ENCODE results near the gene NCOA5.
A peak's percentile ranks its signal among the peaks of the same experiment; 100 is the strongest.

The NCOA5 gene

DNA sequence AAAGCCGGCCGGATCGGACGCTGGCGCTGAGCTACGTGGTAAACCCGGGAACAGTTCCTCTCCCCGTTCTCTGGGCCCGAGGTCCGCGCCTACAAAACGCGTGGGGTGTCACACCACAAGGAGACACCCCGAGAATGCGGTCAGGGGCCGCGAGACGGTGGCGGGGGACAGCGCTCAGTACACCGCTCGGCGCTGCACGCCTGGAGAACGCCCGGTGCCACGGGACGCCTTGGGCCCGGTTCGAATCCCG lies 670 bp downstream of the NCOA5 start:
- DNase-seq (ENCODE audit: low read depth): peak; percentile 14

GRCh38 chr20:46088409-46089166 lies 1.2 kb downstream of the NCOA5 start:
- peak; percentile 42 for DNase-seq (ENCODE audit: low read depth)

DNA sequence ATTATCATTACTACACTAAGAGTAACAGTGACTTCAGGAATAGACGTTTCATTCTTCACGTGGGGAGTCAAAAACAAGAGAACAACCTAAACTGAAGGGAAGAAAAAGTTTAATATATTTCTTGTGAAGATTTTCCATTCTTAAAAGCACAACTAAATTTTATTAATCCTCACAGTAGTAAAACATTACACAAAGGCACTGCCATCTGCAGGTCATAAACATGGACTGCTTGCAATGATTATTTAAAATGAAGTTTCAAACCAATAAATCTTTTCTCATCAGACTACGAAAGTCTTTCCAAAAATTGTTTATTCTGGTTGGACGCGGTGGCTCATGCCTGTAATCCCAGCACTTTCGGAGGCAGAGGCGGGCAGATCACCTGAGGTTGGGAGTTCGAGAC lies 2.6 kb downstream of the NCOA5 start:
- peak; percentile 25 for DNase-seq (ENCODE audit: low read depth)

DNA sequence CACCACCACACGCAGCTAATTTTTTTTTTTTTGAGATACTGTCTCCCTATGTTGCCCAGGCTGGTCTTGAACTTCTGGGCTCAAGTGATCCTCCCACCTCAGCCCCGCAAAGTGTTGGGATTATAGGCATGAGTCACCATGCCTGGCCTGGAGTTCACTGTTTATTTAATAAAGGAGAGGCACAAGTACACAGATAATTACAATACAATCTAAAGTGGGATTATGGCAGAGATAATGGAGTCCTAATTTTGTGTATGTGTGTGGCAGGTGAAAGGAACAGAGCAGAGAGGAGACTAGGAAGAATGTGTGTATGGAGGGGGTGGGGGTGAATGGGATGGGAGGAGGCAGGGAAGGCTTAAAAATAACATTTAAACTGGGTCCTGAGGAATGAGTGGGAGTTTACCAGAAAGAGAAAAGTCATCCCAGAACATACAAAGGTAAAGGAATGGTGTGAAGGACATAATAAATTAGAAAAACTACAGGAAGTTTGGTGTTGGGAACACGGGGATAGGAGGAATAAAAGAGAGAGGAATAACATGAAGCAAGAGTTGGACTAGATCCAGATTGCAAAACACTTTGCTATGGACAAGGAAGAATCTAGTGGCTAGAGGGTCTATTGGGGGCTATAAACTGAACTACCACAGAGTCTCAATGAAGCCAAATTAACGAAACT lies 4.4 kb downstream of the NCOA5 start:
- peak; percentile 81 for DNase-seq (ENCODE audit: low read depth)

DNA sequence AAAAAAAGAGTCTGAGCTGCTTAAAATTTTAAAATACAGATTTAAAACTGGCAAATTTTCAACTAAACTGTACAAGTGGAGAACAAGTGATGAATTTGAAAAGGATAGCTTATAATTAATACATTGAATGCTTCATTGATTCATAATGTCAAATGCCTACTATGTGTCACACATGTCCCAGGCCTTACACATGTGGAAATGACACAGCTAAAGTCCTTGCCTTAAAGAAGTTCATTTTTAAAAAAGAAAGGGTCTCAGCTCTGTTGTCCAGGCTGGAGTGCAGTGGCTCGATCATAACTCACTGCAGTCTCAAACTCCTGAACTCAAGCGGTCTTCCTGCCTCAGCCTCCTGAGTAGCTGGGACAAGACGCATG lies 5.0 kb downstream of the NCOA5 start:
- no peak for DNase-seq (ENCODE audit: low read depth)

DNA sequence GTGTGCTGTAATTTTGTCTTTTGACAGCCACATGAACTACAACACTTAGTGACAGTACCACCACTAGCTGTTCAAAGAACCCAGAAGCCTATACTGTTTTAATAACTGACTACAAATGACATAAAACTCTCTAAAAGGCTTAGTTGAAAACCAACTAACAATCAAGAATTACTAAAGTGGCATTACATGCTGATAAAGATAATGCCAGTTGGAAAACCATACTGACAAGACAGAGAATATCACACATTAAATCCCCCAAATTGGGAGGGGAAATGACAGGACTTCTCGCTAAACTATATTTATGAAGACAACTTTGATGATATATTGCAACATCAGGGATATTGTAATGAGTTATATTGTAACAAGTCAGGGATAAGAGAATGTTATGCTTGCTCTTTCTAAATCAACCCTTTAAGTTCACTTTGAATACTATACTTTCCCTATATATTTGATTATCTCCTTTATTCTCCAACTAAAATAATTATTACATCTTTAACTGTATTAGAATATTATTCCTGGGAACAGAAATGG lies 6.2 kb downstream of the NCOA5 start:
- DNase-seq (ENCODE audit: low read depth): no peak

- DNase-seq (ENCODE audit: low read depth): peak; percentile 61
Measured at GRCh38 chr20:46083101-46083500, 6.7 kb downstream of the NCOA5 start.

DNA sequence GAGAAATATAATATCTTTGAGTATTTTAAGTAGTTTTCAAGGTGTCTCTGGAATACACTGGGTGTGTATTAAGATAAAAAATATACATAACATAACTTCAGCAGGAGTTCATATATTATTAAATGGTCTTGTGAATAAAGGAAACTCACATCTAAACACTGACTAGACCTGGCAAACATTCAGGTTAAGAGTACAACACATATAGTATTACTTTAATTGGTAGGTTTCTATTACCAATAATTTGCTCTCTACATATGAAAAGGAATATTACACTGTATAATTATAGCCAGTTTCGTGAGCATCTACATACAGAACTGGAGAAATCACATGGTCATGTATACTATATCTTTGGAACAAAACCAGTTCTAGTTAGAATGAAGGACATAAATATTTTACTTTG lies 8.7 kb downstream of the NCOA5 start:
- no peak for DNase-seq (ENCODE audit: low read depth)

DNA sequence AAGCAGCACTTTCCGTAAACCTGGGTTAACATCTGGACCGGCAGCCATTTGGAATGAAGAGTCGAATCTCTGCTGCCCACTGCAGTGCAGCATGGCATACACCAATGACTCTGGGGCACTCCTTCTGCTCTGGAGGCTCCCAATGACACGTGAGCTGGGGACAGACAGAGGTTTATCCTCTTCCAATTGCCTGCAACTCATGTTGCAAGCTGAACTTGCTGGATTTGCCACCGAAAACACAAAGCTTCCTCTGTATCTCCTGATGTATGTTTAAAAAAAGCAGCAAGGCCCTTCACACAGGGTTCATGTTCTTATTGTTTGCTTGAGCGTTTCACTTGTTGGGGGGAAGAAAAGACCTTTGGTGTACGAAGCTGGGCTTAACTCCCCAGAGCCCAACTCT lies 10.8 kb downstream of the NCOA5 start:
- no peak for DNase-seq (ENCODE audit: low read depth)

DNA sequence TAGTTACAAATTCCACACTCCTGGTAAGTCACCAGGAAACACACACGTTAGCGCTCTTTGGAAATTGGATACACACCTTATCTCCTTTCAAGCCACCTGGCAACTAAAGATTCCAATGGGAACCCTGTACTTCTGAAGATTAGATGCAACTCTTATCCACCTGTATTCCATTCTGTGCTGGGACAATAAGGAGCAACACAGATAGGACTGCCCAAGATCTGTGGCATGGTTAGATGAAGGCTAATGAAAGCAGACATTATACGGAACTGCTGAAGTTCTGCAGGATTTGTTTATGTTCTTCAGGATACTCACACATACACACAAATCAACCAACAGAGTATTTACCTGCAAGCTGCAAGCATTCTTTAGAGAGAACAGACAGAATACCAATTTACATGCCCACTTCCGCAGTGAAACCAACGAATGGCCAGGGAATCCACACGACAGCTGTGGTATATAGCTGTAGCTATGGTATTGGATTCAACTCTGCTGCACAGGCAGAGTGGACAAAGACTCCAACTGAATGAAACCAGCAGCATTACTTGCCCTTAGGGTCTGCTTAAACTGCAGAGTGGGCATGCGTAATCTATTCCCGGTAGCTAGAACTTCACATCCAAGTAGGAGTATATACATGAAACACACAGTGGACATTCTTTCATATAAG lies 12.0 kb downstream of the NCOA5 start:
- DNase-seq (ENCODE audit: low read depth): no peak

- DNase-seq (ENCODE audit: low read depth): no peak
Measured at GRCh38 chr20:46076806-46077205, 13.0 kb downstream of the NCOA5 start.

DNA sequence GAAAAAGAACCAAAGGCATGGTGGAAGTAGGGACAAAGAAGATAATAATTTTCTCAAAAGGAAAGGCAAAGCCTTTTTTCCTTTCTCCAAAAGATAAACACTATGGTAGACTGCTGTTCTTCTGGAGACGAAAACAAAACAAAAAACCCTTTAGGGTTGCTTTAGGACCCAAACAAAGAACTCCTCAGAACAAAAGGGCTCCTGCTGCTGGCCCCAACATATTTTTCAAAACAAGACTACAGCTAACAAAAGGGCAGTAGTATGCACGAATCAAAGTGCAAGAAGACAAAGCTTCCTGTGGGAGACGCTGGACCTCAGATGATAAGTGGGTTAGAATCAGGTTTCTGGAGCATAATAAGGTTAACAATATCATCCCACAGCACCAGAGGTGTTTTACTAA lies 15.8 kb downstream of the NCOA5 start:
- no peak for DNase-seq (ENCODE audit: low read depth)

DNA sequence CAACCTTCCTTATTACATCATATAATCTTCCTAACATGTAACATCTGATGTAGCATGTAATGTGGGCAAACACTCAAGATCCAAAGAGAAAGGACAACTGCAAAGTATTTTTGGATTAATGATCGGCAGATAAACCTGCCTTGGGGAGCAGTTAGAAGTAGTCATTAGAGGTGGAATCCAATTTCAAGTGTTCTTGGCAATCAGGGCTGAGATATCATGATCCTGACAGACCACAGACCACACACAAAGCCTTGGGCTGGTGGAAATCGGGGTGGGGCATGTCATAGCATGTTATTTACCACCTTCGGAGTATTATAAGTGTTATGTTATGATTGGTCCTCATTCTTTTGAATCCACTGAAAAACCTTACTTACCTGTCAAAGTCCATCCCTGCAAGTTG lies 16.3 kb downstream of the NCOA5 start:
- no peak for DNase-seq (ENCODE audit: low read depth)

GRCh38 chr20:46073024-46073423 lies 16.7 kb downstream of the NCOA5 start:
- no peak for DNase-seq (ENCODE audit: low read depth)

GRCh38 chr20:46071573-46071972 lies 18.2 kb downstream of the NCOA5 start:
- DNase-seq (ENCODE audit: low read depth): peak; percentile 32

GRCh38 chr20:46070215-46070900 lies 19.4 kb downstream of the NCOA5 start:
- DNase-seq (ENCODE audit: low read depth): peak; percentile 92

DNA sequence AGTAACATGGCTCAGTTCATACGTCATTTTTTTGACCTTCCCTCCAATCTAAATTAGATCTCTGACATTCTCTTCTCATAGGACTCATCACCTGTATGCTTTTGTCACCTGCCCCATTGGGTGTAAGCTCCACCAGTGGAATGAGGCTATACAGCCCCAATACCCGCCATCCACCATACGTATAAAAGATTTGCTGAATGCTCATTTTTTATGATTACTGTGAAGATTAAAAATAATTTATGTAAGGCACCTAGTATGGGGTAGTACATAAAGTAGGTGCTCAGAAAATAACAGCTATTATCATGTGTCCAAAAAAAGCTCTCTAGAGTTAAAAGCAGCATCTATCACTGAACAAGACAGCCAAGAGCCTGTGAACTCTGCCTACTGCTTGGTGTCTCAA lies 24.1 kb downstream of the NCOA5 start:
- DNase-seq (ENCODE audit: low read depth): no peak

- no peak for DNase-seq (ENCODE audit: low read depth)
Measured at GRCh38 chr20:46065006-46065405, 24.8 kb downstream of the NCOA5 start.

- DNase-seq (ENCODE audit: low read depth): no peak
Measured at GRCh38 chr20:46063652-46064054, 26.1 kb downstream of the NCOA5 start.

- DNase-seq (ENCODE audit: low read depth): no peak
Measured at GRCh38 chr20:46063151-46063550, 26.6 kb downstream of the NCOA5 start.

DNA sequence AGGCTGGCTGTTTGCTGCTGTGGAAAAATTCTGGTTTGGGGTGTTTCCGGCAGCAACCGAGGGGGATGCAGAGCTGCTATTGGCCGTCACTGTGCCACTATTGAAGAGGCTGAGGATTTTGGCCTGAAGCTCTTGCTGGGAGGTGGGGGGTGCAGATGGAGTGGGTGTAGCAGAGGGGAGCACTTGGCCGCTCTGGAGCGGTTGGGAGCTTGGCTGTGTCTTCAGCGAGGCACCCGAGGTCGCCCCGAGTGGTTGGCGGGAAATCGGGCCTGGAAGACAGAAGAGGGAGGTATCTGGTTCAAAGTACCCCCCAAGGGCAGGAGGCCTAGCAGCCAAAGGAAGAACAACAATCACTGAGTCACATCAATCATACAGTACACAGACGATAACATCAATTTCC lies 27.1 kb downstream of the NCOA5 start:
- no peak for DNase-seq (ENCODE audit: low read depth)

DNA sequence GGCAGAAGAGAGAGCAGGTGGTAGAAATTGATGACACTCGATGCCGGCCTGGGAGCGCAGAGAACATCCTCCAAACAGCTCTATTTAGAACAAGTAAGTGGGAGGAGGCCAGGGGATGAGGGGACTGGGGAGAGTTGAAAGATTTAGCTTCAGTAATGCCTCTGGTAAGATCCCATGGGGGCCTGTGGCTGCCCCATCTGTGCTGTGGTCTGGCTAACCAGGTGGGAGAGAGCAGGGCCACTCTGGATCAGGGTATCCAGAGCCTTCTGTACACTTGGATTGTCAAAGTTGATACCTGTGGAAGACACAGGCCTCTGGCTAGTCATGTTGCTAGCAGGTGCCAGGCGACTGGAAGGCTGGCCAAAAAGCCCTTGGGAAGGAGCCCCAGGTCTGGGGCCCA lies 27.6 kb downstream of the NCOA5 start:
- no peak for DNase-seq (ENCODE audit: low read depth)

DNA sequence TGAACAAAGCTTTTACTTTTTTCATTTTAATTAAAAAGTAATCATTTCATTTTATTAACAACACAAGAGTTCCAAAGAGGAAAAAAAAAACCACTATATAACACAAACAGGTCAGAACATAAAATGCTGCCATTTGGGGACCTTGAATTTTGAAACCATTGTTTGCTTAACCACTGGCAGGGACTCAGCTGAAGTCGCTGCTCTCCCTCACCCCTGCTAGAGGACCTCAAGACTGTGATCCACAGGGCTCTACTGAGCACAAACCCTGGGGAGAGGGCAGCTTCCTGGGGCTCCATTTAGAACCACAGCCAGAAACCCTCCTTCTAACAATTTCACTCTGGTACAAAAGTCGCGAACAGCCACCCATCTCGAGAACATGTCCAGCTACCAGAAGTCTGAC lies 28.8 kb downstream of the NCOA5 start:
- no peak for DNase-seq (ENCODE audit: low read depth)
